ENCODE results near the gene PHF20. TPM values are rescaled to one million over a fixed set of nuclear protein-coding genes. Genes with fewer than 3 reads are reported as not detected.

PHF20 gene
- polyA plus RNA-seq, 2 donors = 13.0 to 15.8 TPM

- H3K4me3 ChIP-seq (ENCODE audit: low read depth in 1 of 2, low read length in 2 of 2) = no peak overlapping the region
- H3K27me3 ChIP-seq (ENCODE audit: control insufficient read depth in 1 of 2, insufficient read depth in 2 of 2, low read length in 2 of 2) = no peaks in the 10 kb centered on the region
- H3K36me3 ChIP-seq (ENCODE audit: control insufficient read depth in 2 of 2, insufficient read depth in 2 of 2, low read length in 1 of 2) = peaks cover 0 to 8% of the 10 kb centered on the region in 2 donors
- WGBS, 2 donors = 77% methylated on average over 1 of the region's 1 CpG
- H3K4me1 ChIP-seq (ENCODE audit: control insufficient read depth in 2 of 2, insufficient read depth in 2 of 2, low read length in 1 of 2) = peaks cover 0 to 2% of the 10 kb centered on the region in 2 donors
- no peak overlapping the region for H3K27ac ChIP-seq (ENCODE audit: low read depth in 2 of 2, low read length in 1 of 2)
- H3K9me3 ChIP-seq (ENCODE audit: control insufficient read depth in 2 of 2, insufficient read depth in 1 of 2, low read depth in 1 of 2, low read length in 1 of 2) = no peaks in the 10 kb centered on the region
Measured at GRCh38 chr20:35801865-35802264, 30.1 kb downstream of the PHF20 start.

- peaks cover 0 to 8% of the 10 kb centered on the region in 2 donors for H3K36me3 ChIP-seq (ENCODE audit: control insufficient read depth in 2 of 2, insufficient read depth in 2 of 2, low read length in 1 of 2)
- WGBS, 2 donors = 65 to 86% methylated on average over 3 of the region's 3 CpGs
- H3K4me3 ChIP-seq (ENCODE audit: low read depth in 1 of 2, low read length in 2 of 2) = no peak overlapping the region
- H3K27me3 ChIP-seq (ENCODE audit: control insufficient read depth in 1 of 2, insufficient read depth in 2 of 2, low read length in 2 of 2) = no peaks in the 10 kb centered on the region
- no peaks in the 10 kb centered on the region for H3K4me1 ChIP-seq (ENCODE audit: control insufficient read depth in 2 of 2, insufficient read depth in 2 of 2, low read length in 1 of 2)
- no peak overlapping the region for H3K27ac ChIP-seq (ENCODE audit: low read depth in 2 of 2, low read length in 1 of 2)
- H3K9me3 ChIP-seq (ENCODE audit: control insufficient read depth in 2 of 2, insufficient read depth in 1 of 2, low read depth in 1 of 2, low read length in 1 of 2) = no peaks in the 10 kb centered on the region
Measured at GRCh38 chr20:35806075-35806474, 34.3 kb downstream of the PHF20 start.

GRCh38 chr20:35807877-35808276, 36.1 kb downstream of the PHF20 start:
- WGBS, 2 donors = 92 to 94% methylated on average over 2 of the region's 2 CpGs

GRCh38 chr20:35820715-35821114, 48.9 kb downstream of the PHF20 start:
- H3K27ac ChIP-seq (ENCODE audit: low read depth in 2 of 2, low read length in 1 of 2) = no peak overlapping the region
- H3K4me3 ChIP-seq (ENCODE audit: low read depth in 1 of 2, low read length in 2 of 2) = no peak overlapping the region
- no peaks in the 10 kb centered on the region for H3K36me3 ChIP-seq (ENCODE audit: control insufficient read depth in 2 of 2, insufficient read depth in 2 of 2, low read length in 1 of 2)
- H3K9me3 ChIP-seq (ENCODE audit: control insufficient read depth in 2 of 2, insufficient read depth in 1 of 2, low read depth in 1 of 2, low read length in 1 of 2) = no peaks in the 10 kb centered on the region
- H3K27me3 ChIP-seq (ENCODE audit: control insufficient read depth in 1 of 2, insufficient read depth in 2 of 2, low read length in 2 of 2) = no peaks in the 10 kb centered on the region
- H3K4me1 ChIP-seq (ENCODE audit: control insufficient read depth in 2 of 2, insufficient read depth in 2 of 2, low read length in 1 of 2) = peaks cover 0 to 3% of the 10 kb centered on the region in 2 donors
- WGBS, 2 donors = 64 to 69% methylated on average over 2 of the region's 2 CpGs

More at GRCh38 chr20:35807877-35808276, 36.1 kb downstream of the PHF20 start:
- Histone ChIP-seq H3K27ac (ENCODE audit: low read depth in 2 of 2, low read length in 1 of 2) (no peak overlapping the region), H3K4me1 (ENCODE audit: control insufficient read depth in 2 of 2, insufficient read depth in 2 of 2, low read length in 1 of 2) (no peaks in the 10 kb centered on the region), H3K36me3 (ENCODE audit: control insufficient read depth in 2 of 2, insufficient read depth in 2 of 2, low read length in 1 of 2) (peaks cover 0 to 3% of the 10 kb centered on the region in 2 donors), H3K9me3 (ENCODE audit: control insufficient read depth in 2 of 2, insufficient read depth in 1 of 2, low read depth in 1 of 2, low read length in 1 of 2) (no peaks in the 10 kb centered on the region), H3K27me3 (ENCODE audit: control insufficient read depth in 1 of 2, insufficient read depth in 2 of 2, low read length in 2 of 2) (no peaks in the 10 kb centered on the region), H3K4me3 (ENCODE audit: low read depth in 1 of 2, low read length in 2 of 2) (no peak overlapping the region)

GRCh38 chr20:35821807-35822242, 50.0 kb downstream of the PHF20 start:
- Histone ChIP-seq H3K27ac (ENCODE audit: low read depth in 2 of 2, low read length in 1 of 2) (no peak overlapping the region), H3K4me3 (ENCODE audit: low read depth in 1 of 2, low read length in 2 of 2) (no peak overlapping the region), H3K36me3 (ENCODE audit: control insufficient read depth in 2 of 2, insufficient read depth in 2 of 2, low read length in 1 of 2) (no peaks in the 10 kb centered on the region), H3K27me3 (ENCODE audit: control insufficient read depth in 1 of 2, insufficient read depth in 2 of 2, low read length in 2 of 2) (no peaks in the 10 kb centered on the region), H3K9me3 (ENCODE audit: control insufficient read depth in 2 of 2, insufficient read depth in 1 of 2, low read depth in 1 of 2, low read length in 1 of 2) (no peaks in the 10 kb centered on the region), H3K4me1 (ENCODE audit: control insufficient read depth in 2 of 2, insufficient read depth in 2 of 2, low read length in 1 of 2) (peaks cover 0 to 3% of the 10 kb centered on the region in 2 donors)
- 93 to 97% methylated on average over 8 of the region's 8 CpGs for WGBS, 2 donors

- Histone ChIP-seq H3K4me1 (ENCODE audit: control insufficient read depth in 2 of 2, insufficient read depth in 2 of 2, low read length in 1 of 2) (peaks cover 0 to 3% of the 10 kb centered on the region in 2 donors), H3K27ac (ENCODE audit: low read depth in 2 of 2, low read length in 1 of 2) (no peak overlapping the region), H3K9me3 (ENCODE audit: control insufficient read depth in 2 of 2, insufficient read depth in 1 of 2, low read depth in 1 of 2, low read length in 1 of 2) (no peaks in the 10 kb centered on the region), H3K27me3 (ENCODE audit: control insufficient read depth in 1 of 2, insufficient read depth in 2 of 2, low read length in 2 of 2) (no peaks in the 10 kb centered on the region), H3K36me3 (ENCODE audit: control insufficient read depth in 2 of 2, insufficient read depth in 2 of 2, low read length in 1 of 2) (no peaks in the 10 kb centered on the region), H3K4me3 (ENCODE audit: low read depth in 1 of 2, low read length in 2 of 2) (no peak overlapping the region)
- whole genome bisulfite sequencing, 2 donors = 71 to 76% methylated on average over 6 of the region's 6 CpGs
Measured at GRCh38 chr20:35823147-35823546, 51.3 kb downstream of the PHF20 start.

- Histone ChIP-seq H3K4me1 (ENCODE audit: control insufficient read depth in 2 of 2, insufficient read depth in 2 of 2, low read length in 1 of 2) (peaks cover 0 to 4% of the 10 kb centered on the region in 2 donors), H3K27ac (ENCODE audit: low read depth in 2 of 2, low read length in 1 of 2) (no peak overlapping the region), H3K4me3 (ENCODE audit: low read depth in 1 of 2, low read length in 2 of 2) (no peak overlapping the region), H3K27me3 (ENCODE audit: control insufficient read depth in 1 of 2, insufficient read depth in 2 of 2, low read length in 2 of 2) (no peaks in the 10 kb centered on the region), H3K9me3 (ENCODE audit: control insufficient read depth in 2 of 2, insufficient read depth in 1 of 2, low read depth in 1 of 2, low read length in 1 of 2) (no peaks in the 10 kb centered on the region), H3K36me3 (ENCODE audit: control insufficient read depth in 2 of 2, insufficient read depth in 2 of 2, low read length in 1 of 2) (no peaks in the 10 kb centered on the region)
- 88 to 95% methylated on average over 2 of the region's 2 CpGs for WGBS, 2 donors
Measured at GRCh38 chr20:35823937-35824336, 52.1 kb downstream of the PHF20 start.

GRCh38 chr20:35826397-35826998, 54.7 kb downstream of the PHF20 start:
- Histone ChIP-seq H3K27me3 (ENCODE audit: control insufficient read depth in 1 of 2, insufficient read depth in 2 of 2, low read length in 2 of 2) (no peaks in the 10 kb centered on the region), H3K4me1 (ENCODE audit: control insufficient read depth in 2 of 2, insufficient read depth in 2 of 2, low read length in 1 of 2) (peaks cover 0 to 3% of the 10 kb centered on the region in 2 donors), H3K4me3 (ENCODE audit: low read depth in 1 of 2, low read length in 2 of 2) (no peak overlapping the region), H3K36me3 (ENCODE audit: control insufficient read depth in 2 of 2, insufficient read depth in 2 of 2, low read length in 1 of 2) (no peaks in the 10 kb centered on the region), H3K27ac (ENCODE audit: low read depth in 2 of 2, low read length in 1 of 2) (no peak overlapping the region), H3K9me3 (ENCODE audit: control insufficient read depth in 2 of 2, insufficient read depth in 1 of 2, low read depth in 1 of 2, low read length in 1 of 2) (no peaks in the 10 kb centered on the region)
- 88 to 94% methylated on average over 1 of the region's 1 CpG for WGBS, 2 donors

GRCh38 chr20:35828434-35828833, 56.6 kb downstream of the PHF20 start:
- no peaks in the 10 kb centered on the region for H3K36me3 ChIP-seq (ENCODE audit: control insufficient read depth in 2 of 2, insufficient read depth in 2 of 2, low read length in 1 of 2)
- H3K4me3 ChIP-seq (ENCODE audit: low read depth in 1 of 2, low read length in 2 of 2) = no peak overlapping the region
- WGBS, 2 donors = 52 to 55% methylated on average over 3 of the region's 3 CpGs
- H3K9me3 ChIP-seq (ENCODE audit: control insufficient read depth in 2 of 2, insufficient read depth in 1 of 2, low read depth in 1 of 2, low read length in 1 of 2) = no peaks in the 10 kb centered on the region
- no peak overlapping the region for H3K27ac ChIP-seq (ENCODE audit: low read depth in 2 of 2, low read length in 1 of 2)
- H3K27me3 ChIP-seq (ENCODE audit: control insufficient read depth in 1 of 2, insufficient read depth in 2 of 2, low read length in 2 of 2) = no peaks in the 10 kb centered on the region
- peaks cover 0 to 3% of the 10 kb centered on the region in 2 donors for H3K4me1 ChIP-seq (ENCODE audit: control insufficient read depth in 2 of 2, insufficient read depth in 2 of 2, low read length in 1 of 2)

GRCh38 chr20:35828916-35829315, 57.1 kb downstream of the PHF20 start:
- 95 to 97% methylated on average over 4 of the region's 4 CpGs for WGBS, 2 donors

More at GRCh38 chr20:35828916-35829315, 57.1 kb downstream of the PHF20 start:
- no peaks in the 10 kb centered on the region for H3K27me3 ChIP-seq (ENCODE audit: control insufficient read depth in 1 of 2, insufficient read depth in 2 of 2, low read length in 2 of 2)
- no peaks in the 10 kb centered on the region for H3K36me3 ChIP-seq (ENCODE audit: control insufficient read depth in 2 of 2, insufficient read depth in 2 of 2, low read length in 1 of 2)
- H3K9me3 ChIP-seq (ENCODE audit: control insufficient read depth in 2 of 2, insufficient read depth in 1 of 2, low read depth in 1 of 2, low read length in 1 of 2) = no peaks in the 10 kb centered on the region
- peaks cover 0 to 3% of the 10 kb centered on the region in 2 donors for H3K4me1 ChIP-seq (ENCODE audit: control insufficient read depth in 2 of 2, insufficient read depth in 2 of 2, low read length in 1 of 2)
- H3K27ac ChIP-seq (ENCODE audit: low read depth in 2 of 2, low read length in 1 of 2) = no peak overlapping the region
- H3K4me3 ChIP-seq (ENCODE audit: low read depth in 1 of 2, low read length in 2 of 2) = no peak overlapping the region

Data from esophagus (tissue), 2 donors.